ENCODE measurements around the gene RACGAP1.

Gene RACGAP1, protein sequence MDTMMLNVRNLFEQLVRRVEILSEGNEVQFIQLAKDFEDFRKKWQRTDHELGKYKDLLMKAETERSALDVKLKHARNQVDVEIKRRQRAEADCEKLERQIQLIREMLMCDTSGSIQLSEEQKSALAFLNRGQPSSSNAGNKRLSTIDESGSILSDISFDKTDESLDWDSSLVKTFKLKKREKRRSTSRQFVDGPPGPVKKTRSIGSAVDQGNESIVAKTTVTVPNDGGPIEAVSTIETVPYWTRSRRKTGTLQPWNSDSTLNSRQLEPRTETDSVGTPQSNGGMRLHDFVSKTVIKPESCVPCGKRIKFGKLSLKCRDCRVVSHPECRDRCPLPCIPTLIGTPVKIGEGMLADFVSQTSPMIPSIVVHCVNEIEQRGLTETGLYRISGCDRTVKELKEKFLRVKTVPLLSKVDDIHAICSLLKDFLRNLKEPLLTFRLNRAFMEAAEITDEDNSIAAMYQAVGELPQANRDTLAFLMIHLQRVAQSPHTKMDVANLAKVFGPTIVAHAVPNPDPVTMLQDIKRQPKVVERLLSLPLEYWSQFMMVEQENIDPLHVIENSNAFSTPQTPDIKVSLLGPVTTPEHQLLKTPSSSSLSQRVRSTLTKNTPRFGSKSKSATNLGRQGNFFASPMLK

DNA sequence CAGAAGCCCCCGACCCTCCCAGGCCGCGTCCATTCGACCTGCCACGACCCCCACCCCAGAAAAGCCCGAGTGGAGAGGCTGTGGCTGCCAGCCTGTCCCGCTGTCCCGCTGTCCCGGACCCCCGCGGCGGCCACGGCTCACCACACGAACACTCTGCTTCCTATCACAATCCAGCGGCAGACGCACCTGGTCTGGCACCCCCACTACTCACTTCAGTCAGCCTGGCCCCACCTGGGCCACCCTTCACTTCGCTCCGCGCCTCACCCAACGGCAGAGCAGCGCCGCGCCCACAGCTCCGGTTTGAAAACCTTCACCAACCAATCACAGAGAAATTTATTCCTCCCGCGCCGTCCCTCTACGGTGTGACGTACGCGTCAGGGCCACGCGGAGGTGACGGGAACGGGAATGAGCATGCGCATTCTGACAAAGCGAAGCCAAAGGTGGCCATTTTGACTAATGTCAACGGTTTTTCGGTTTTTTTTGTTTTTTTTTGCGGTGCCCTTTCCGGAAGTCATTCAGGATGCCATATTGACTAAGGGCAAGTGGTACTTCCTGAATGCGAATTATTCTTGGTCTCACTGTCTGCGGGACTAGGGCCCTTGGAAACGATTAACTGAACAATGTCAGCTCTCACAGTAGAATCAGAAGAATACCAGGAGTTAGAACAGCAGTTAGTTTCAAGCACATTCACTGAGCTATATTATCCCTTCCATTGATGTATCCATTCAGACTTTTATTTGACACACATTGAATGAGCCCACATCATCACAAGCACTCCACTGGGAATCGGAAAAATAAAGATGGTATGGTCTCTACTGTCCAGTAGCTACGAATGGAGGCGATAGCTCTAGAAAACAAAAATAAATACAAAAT is at the start of gene RACGAP1:
TSS of gene RACGAP1 (minus strand) at position 308 of the 873 bp plus-strand sequence. CDS start 8,779 bp downstream, outside the sequence.
- peaks cover 20% of the 10 kb centered on the region for H3K4me1 Mint-ChIP-seq

DNA sequence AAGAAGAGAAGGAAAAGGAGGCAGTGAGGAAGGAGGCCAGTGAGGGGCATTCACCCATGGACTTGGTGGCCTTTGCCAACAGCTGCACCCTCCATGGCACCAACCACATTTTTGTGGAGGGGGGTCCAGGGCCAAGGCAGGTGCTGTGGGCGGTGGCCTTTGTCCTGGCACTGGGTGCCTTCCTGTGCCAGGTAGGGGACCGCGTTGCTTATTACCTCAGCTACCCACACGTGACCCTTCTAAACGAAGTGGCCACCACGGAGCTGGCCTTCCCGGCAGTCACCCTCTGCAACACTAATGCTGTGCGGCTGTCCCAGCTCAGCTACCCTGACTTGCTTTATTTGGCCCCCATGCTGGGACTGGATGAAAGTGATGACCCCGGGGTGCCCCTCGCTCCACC is 48.4 kb upstream of the RACGAP1 start:
- Mint-ChIP-seq H3K27ac (no peak overlapping the region), H3K4me1 (peaks cover 16% of the 10 kb centered on the region), H3K4me3 (no peak overlapping the region), H3K36me3 (no peaks in the 10 kb centered on the region), H3K27me3 (peaks cover 28% of the 10 kb centered on the region), H3K9me3 (no peaks in the 10 kb centered on the region)
- ATAC-seq = no peak

More for the DNA sequence above, at the start of gene RACGAP1:
- Mint-ChIP-seq H3K4me3 (peak within 1 kb of the TSS; percentile 86), H3K36me3 (no peaks in the 10 kb centered on the region), H3K9me3 (peaks cover 3% of the 10 kb centered on the region), H3K27me3 (no peaks in the 10 kb centered on the region), H3K27ac (peak within 1 kb of the TSS; percentile 71)
- ATAC-seq = peak; percentile 99

DNA sequence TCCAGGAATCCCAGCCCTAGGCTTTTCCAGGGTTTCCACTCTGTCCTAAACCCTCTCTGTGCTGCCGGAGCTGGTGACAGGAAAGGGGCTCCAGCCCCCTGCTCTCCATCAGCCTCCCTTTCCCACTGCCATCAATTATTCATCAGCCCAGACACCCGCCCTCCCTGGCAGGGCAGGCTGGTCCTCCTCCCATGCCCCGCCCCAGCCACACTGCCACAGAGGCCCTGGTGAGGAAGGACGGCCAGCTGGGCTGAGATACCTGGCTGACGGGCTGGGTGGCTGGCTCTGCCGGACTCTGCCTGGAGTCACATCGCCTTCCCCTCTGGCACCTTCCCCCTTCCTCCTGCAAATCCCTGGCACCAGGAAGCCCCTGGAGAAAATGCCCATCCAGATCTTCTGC is 47.9 kb upstream of the RACGAP1 start:
- Mint-ChIP-seq H3K4me1 (peaks cover 16% of the 10 kb centered on the region), H3K36me3 (no peaks in the 10 kb centered on the region), H3K4me3 (no peak overlapping the region), H3K9me3 (no peaks in the 10 kb centered on the region), H3K27ac (no peak overlapping the region), H3K27me3 (peaks cover 28% of the 10 kb centered on the region)
- no peak for ATAC-seq

DNA sequence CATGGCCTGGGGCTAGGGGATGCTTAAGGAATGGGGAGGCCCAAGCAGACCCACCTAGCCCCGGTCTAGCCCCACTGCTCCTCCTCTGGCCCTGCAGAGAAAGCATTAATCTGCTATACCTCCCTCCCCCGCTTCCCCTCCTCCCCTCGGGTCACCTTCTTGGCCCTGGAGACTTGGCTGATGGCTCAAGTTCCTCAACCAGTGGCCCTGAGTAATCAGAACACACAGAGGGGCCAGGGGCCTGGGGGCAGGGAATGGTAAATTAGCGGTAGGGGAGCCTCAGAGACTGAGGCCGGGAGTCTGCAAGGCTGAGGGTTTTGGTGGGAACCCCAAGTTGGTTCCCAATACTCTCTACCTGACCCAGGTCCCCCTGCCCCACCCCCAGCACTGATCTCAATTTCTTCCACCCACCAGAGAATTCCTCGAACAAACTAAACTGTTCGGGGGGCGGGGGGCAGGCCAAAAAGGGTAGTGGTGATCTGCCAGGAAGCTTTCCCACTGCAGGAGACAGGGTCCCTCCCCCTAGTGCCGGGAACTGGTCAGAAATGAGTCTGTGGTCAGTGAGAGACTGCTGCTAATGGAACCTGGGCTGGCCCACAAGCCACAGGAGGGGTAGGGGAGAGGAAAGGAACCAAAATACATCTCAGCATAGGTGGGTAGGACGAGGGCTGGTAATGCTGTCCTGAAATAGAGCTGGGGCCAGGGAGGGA is 47.1 kb upstream of the RACGAP1 start:
- ATAC-seq = no peak
- Mint-ChIP-seq H3K9me3 (no peaks in the 10 kb centered on the region), H3K4me1 (peaks cover 16% of the 10 kb centered on the region), H3K27me3 (peaks cover 21% of the 10 kb centered on the region), H3K4me3 (no peak overlapping the region), H3K36me3 (no peaks in the 10 kb centered on the region), H3K27ac (no peak overlapping the region)

DNA sequence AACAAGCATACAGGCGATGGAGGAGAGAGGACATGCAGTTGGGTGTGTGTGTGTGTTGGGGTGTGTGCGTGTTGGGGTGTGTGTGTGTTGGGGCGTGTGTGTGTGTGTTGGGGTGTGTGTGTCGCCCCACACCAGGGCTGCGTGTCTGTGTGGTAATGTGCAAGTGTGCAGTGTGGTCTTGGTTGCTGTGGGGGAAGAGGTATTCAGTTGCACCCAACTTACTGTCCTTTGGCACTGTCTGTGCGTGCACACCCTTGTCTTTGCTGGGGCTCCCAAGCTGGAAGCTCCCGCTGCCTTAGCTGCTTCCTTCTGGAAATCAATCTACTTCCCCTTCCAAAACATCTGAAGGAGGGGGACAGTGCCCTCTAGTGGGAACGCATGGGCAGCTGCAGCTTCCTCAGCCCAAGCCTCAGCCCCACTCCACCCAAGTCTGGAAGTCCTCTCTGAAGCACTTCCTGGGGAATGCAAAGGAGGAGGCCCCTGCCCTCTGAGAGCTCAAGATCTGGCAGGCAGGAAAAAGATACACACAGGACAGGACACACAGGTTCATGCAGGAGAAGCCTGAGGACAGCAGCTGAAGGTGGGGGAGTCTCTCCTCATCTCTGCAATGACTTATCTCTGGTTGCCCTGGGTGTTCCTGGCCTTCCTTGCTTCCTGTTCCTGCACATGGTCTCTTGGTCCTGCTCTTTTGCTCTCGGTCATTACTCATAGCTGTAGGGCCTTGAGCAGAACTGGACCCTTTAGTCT is 45.2 kb upstream of the RACGAP1 start:
- Mint-ChIP-seq H3K4me3 (no peak overlapping the region), H3K4me1 (peaks cover 16% of the 10 kb centered on the region), H3K36me3 (no peaks in the 10 kb centered on the region), H3K27ac (no peak overlapping the region), H3K27me3 (peaks cover 17% of the 10 kb centered on the region), H3K9me3 (no peaks in the 10 kb centered on the region)
- peak; percentile 60 for ATAC-seq

DNA sequence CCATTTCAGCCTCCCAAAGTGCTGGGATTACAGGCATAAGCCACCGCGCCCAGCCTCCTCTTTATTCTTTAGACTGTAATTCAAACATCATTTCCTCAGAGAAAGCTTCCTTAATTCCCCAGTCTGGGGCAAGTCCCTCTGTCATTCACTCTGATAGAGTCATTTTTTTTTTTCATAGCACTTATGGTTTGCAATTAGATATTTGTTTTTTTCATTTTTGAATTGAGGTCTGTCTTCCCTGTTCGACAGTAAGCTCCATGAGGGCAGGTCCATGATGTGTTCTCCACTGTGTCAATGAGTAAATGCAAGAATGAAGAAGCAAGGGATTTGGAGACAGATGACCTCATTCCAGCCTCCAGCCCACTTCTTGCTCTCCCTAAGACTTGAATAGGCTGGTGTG is 44.2 kb upstream of the RACGAP1 start:
- Mint-ChIP-seq H3K27ac (no peak overlapping the region), H3K36me3 (no peaks in the 10 kb centered on the region), H3K9me3 (no peaks in the 10 kb centered on the region)

DNA sequence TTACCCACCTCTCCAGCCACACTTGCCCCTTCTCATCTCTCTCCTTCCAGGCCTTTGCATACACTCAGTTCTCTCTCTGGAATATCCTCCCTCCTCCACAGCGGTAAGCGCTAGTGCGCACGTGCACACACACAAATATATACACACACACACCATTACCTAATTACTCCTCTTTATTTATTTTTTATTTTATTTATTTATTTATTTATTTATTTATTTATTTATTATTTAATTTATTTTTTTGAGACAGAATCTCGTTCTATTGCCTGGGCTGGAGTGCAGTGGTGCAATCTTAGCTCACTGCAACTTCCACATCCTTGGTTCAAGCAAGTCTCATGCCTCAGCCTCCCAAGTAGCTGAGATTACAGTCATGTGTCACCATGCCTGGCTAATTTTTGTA is 43.8 kb upstream of the RACGAP1 start:
- no peak overlapping the region for H3K27ac Mint-ChIP-seq
- H3K9me3 Mint-ChIP-seq = no peaks in the 10 kb centered on the region
- no peak overlapping the region for H3K4me3 Mint-ChIP-seq
- H3K27me3 Mint-ChIP-seq = peaks cover 23% of the 10 kb centered on the region
- no peaks in the 10 kb centered on the region for H3K36me3 Mint-ChIP-seq
- ATAC-seq = no peak
- peaks cover 10% of the 10 kb centered on the region for H3K4me1 Mint-ChIP-seq

More for the DNA sequence above, 44.2 kb upstream of the RACGAP1 start:
- Mint-ChIP-seq H3K4me1 (peaks cover 10% of the 10 kb centered on the region), H3K4me3 (no peak overlapping the region), H3K27me3 (peaks cover 18% of the 10 kb centered on the region)
- no peak for ATAC-seq

DNA sequence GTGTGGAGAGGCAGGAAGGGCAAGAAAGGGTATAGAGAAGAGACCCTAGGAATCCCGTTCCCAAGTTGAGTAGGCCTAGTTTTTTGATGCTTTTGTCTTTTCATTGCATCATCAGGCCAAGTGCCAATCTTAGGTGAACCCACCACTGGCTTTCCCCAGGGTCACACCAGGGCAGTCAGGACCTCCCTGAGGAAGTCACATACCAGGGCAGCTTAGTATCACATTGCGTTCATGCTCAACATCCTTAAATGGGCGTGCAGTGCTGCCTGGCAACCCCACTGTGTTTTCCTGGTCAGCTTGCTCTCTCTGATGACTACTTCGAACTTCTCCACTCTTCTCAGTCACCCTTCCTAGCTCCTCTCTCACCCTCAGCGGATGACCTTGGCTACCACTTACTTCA is 41.1 kb upstream of the RACGAP1 start:
- H3K4me3 Mint-ChIP-seq = no peak overlapping the region
- H3K36me3 Mint-ChIP-seq = no peaks in the 10 kb centered on the region
- H3K27me3 Mint-ChIP-seq = peaks cover 31% of the 10 kb centered on the region
- H3K4me1 Mint-ChIP-seq = peaks cover 10% of the 10 kb centered on the region
- no peak for ATAC-seq
- no peaks in the 10 kb centered on the region for H3K9me3 Mint-ChIP-seq
- H3K27ac Mint-ChIP-seq = no peak overlapping the region

DNA sequence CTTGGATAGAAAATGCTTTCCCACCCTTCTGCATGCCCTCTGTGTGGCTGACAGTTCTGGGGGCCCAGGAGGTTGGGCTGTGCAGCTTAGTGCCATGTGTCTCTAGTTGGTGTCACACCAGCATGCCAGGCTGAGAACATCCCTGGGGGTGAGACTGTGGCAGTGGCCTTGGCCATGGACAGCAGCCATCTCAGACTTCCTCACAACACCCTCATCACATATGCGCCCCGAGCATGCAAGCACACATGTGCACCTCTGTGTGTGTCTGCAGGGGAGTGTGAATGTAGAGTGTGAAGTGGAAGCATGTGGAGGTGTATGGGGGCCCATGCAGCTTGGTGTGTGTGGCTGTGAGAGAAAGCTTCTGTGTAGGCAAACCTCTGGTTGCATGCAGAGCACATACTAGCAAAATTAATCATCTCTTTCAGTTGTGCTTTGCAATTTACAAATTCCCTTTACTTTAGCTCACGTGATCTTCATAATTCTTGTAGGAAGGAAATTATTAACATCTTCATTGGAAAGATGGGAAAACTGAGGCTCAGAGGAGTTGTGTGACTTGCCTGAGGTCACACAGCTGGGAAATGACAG is 40.5 kb upstream of the RACGAP1 start:
- Mint-ChIP-seq H3K4me3 (no peak overlapping the region), H3K4me1 (peaks cover 10% of the 10 kb centered on the region), H3K36me3 (no peaks in the 10 kb centered on the region), H3K27ac (no peak overlapping the region), H3K27me3 (peaks cover 37% of the 10 kb centered on the region), H3K9me3 (no peaks in the 10 kb centered on the region)
- ATAC-seq = no peak

DNA sequence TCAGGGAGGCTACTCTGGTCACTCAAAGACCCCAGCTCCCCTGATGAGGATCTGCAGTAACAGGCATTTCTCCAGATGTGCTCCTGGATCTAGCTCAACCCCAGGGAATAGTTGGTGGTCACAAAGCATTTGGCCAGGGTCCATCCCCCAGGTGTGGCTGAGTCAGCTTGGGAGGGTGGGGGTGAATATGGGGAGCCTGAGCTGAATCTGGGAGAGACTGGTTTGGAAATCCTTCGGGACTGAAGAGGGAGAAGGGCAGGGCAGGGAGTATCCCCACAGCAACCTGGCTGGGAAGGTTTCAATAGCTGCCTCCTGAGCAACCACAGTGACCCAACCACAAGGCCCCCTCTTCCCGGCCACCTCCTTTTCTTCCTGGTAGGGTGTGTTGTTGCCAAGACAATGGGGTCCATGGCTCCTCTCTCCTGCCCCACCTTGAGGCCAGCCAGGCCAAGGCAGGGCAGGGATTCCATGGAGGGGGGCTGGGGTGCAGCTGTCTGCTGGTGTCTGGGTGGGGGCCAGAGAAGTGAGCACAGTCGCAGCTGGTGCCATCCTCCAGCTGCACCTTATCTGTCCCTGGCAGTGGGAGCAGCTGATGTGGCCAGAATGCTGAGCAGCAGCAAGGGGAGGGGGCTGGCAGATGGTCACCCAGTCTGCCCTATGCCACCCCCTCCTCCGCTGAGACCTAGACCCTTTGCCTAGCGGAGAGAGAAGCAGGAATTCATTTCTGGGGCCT is 37.6 kb upstream of the RACGAP1 start:
- no peaks in the 10 kb centered on the region for H3K36me3 Mint-ChIP-seq

DNA sequence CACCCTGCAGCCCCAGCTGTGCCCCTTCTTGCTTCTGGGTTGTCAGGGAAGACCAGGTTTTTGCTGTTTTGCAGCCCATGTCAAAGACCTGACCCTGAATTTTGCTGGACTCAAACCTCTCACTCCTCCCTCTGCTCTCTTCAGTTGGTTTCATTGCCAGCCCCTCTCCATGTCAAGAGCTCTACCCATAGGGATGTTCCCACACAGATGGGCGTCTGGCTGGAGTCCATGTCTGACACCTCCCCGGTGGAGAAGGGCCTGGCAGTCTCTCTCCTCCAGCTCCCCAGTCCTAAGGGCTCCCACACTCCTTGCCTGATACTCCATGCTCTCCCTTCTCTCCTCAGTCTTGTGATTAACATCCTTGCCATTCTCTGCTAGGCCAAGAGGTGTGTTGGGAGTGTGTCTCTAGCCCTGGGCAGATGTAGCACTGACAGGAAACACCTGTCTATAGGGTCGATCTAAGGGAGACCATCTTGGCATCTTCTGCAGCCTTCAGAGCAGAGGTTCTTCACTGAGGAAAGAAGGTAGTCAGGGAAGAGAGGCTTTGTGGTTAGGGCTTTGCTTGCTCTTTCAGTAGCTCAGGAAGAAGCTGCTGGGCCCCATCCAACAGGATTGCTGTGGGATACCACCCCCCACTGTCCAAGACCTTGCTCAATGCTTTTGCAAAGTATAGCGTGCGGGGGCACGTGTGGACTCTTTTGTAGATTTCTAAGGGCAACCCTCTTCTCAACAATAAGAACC is 36.8 kb upstream of the RACGAP1 start:
- no peak for ATAC-seq

More for the DNA sequence above, 37.6 kb upstream of the RACGAP1 start:
- ATAC-seq = no peak
- no peak overlapping the region for H3K27ac Mint-ChIP-seq
- H3K27me3 Mint-ChIP-seq = peaks cover 59% of the 10 kb centered on the region
- H3K4me3 Mint-ChIP-seq = no peak overlapping the region
- H3K9me3 Mint-ChIP-seq = no peaks in the 10 kb centered on the region
- H3K4me1 Mint-ChIP-seq = no peaks in the 10 kb centered on the region

DNA sequence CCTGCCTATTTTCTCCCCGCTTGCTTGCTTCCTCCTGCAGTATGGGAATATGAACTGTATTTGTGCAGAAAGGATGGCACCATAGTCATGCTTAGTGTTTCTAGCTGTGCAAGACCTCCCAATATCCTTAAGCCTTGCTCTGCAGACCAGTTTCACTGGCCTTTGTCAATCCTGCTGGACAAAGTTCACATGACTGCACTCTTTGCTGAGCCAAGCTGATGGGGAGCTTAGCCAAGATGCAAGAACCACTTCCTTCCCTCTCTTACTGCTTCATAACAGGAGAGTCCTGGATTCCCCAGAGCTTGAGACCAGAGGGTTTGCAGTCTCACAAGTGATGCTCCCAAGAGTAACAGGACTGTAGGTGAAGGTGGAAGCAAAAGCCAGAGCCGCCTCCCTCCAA is 35.9 kb upstream of the RACGAP1 start:
- peaks cover 12% of the 10 kb centered on the region for H3K4me1 Mint-ChIP-seq
- no peak overlapping the region for H3K4me3 Mint-ChIP-seq
- H3K9me3 Mint-ChIP-seq = no peaks in the 10 kb centered on the region
- H3K27ac Mint-ChIP-seq = no peak overlapping the region
- no peaks in the 10 kb centered on the region for H3K36me3 Mint-ChIP-seq
- peaks cover 72% of the 10 kb centered on the region for H3K27me3 Mint-ChIP-seq
- no peak for ATAC-seq

More for the DNA sequence above, 36.8 kb upstream of the RACGAP1 start:
- H3K27ac Mint-ChIP-seq = no peak overlapping the region
- no peak overlapping the region for H3K4me3 Mint-ChIP-seq
- peaks cover 2% of the 10 kb centered on the region for H3K4me1 Mint-ChIP-seq
- H3K36me3 Mint-ChIP-seq = no peaks in the 10 kb centered on the region
- peaks cover 63% of the 10 kb centered on the region for H3K27me3 Mint-ChIP-seq
- H3K9me3 Mint-ChIP-seq = no peaks in the 10 kb centered on the region

DNA sequence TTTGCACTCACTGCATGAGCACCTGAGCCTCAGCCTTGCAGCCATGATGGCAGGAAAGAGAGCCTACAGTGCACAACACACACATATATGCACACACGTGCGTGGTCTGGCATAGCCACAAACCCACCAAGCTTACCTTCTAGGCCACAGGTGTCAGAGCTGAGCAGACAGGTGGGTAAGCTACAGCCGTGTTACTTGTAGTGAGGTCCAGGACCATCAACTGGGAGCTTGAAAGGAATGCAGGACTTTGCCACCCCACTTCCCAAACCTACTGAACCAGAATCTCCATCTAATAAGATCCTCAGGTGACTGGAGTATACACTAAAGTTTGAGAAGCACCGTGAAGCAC is 34.8 kb upstream of the RACGAP1 start:
- H3K27me3 Mint-ChIP-seq = peaks cover 82% of the 10 kb centered on the region
- peaks cover 19% of the 10 kb centered on the region for H3K4me1 Mint-ChIP-seq
- H3K9me3 Mint-ChIP-seq = no peaks in the 10 kb centered on the region
- no peak overlapping the region for H3K4me3 Mint-ChIP-seq
- no peak for ATAC-seq
- no peaks in the 10 kb centered on the region for H3K36me3 Mint-ChIP-seq
- no peak overlapping the region for H3K27ac Mint-ChIP-seq
